Right lobe of liver (tissue), 6 donors: ENCODE data around the gene PDZRN3. TPM values are rescaled to one million over a fixed set of nuclear protein-coding genes. Genes with fewer than 3 reads are reported as not detected.

Source experiments
- ATAC-seq, 4 donors: fragments of 200-7000 bp; cut with Tn5 transposase; one replicate each; pipeline ENCODE4 v1.9.1; 2020; ENCODE audit warnings: mild to moderate bottlenecking in 4 of 4, moderate library complexity in 4 of 4
- DNase-seq, 3 donors: peaks; one replicate each; pipeline ENCODE4 v3.0.0-alpha.2; 2020
- H3K27ac ChIP-seq, 3 donors: fragments of 200-600 bp; one replicate each; pipeline ENCODE4 v1.8.0; 2022
- H3K27me3 ChIP-seq, 2 donors: fragments of 200-600 bp; one replicate each; pipeline ENCODE4 v1.8.0; 2022
- H3K36me3 ChIP-seq, 4 donors: fragments of 200-600 bp; sonication (generic) in 1 of 4; one replicate each; pipeline versions ENCODE4 v1.5.1 to v1.8.0; 2017 to 2022; ENCODE audit warnings: control low read depth in 1 of 4
- H3K4me1 ChIP-seq, 4 donors: fragments of 200-600 bp; sonication (generic) in 1 of 4; one replicate each; pipeline versions ENCODE4 v1.5.1 to v1.8.0; 2017 to 2022; ENCODE audit warnings: control low read depth in 1 of 4
- H3K4me3 ChIP-seq, 3 donors: fragments of 200-600 bp; one replicate each; pipeline ENCODE4 v1.8.0; 2022
- H3K9me3 ChIP-seq, 4 donors: fragments of 200-600 bp; sonication (generic) in 1 of 4; one replicate each; pipeline versions ENCODE4 v1.5.1 to v1.8.0; 2017 to 2022; ENCODE audit warnings: control low read depth in 1 of 4
- POLR2A ChIP-seq: fragments of 450-650 bp; IDR thresholded peaks from one replicate; pipeline ENCODE4 v1.6.1; 2017; ENCODE audit warnings: antibody characterized with exemption, mild to moderate bottlenecking
- WGBS: methylation state at CpG from one replicate; pipeline ENCODE4 v1.1.6; 2018; ENCODE audit warnings: low coverage, low lambda C conversion rate; ENCODE audit not compliant: insufficient coverage; ENCODE audit errors: missing lambda C conversion rate; 5-methylcytosine and 5-hydroxymethylcytosine counted together
- intact Hi-C, 2 donors: fragments of 100-400 bp; cut with DNase I; formaldehyde crosslinking; loops; one replicate each; pipeline versions ENCODE4 v1.11.2 to v1.14.1; 2022
- total RNA-seq, 6 experiments: library from RNA; depleted of rRNA in 2 of 6; stranded (reverse); fragments of >200 nt in 2 of 6; fragmentation: NEBNext Ultra II Directional in 3 of 6; extraction: Animal tissue kit (Norgen Biotek cat#: 25700) in 3 of 6; gene quantifications; one replicate each; pipeline versions ENCODE4 v1.1.0 to v1.2.4, GENCODE V29; 2016 to 2023
- TF ChIP-seq, protein P1 (sequence below), 4 donors: fragments of 200-600 bp in 3 of 4; fragments of 450-650 bp in 1 of 4; IDR thresholded peaks; one replicate each; pipeline versions ENCODE4 v1.5.1 to v1.8.0; 2016 to 2022; ENCODE audit warnings: antibody characterized with exemption in 4 of 4, mild to moderate bottlenecking in 2 of 4
- donor health status: DM: no; HTN: yes; CAD: no.
- donor health status: DM: no; HTN: no; CAD: no.
- donor health status: DM: no; HTN: no; CAD: no.
- donor health status: DM: no; HTN: yes; CAD: no.
- donor health status: DM: no; HTN: yes; CAD: no.

PDZRN3 gene
- total RNA-seq, 6 experiments from 2014 or later, result 0.33 to 2.0 (median 1.1) TPM

GRCh38 chr3:73580343-73580742 lies 44.4 kb downstream of the PDZRN3 start:
- no peaks in the 10 kb centered on the region for H3K36me3 ChIP-seq
- TF ChIP-seq, protein P1, sequence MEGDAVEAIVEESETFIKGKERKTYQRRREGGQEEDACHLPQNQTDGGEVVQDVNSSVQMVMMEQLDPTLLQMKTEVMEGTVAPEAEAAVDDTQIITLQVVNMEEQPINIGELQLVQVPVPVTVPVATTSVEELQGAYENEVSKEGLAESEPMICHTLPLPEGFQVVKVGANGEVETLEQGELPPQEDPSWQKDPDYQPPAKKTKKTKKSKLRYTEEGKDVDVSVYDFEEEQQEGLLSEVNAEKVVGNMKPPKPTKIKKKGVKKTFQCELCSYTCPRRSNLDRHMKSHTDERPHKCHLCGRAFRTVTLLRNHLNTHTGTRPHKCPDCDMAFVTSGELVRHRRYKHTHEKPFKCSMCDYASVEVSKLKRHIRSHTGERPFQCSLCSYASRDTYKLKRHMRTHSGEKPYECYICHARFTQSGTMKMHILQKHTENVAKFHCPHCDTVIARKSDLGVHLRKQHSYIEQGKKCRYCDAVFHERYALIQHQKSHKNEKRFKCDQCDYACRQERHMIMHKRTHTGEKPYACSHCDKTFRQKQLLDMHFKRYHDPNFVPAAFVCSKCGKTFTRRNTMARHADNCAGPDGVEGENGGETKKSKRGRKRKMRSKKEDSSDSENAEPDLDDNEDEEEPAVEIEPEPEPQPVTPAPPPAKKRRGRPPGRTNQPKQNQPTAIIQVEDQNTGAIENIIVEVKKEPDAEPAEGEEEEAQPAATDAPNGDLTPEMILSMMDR (IDR thresholded peaks at IDR 0.05), result no peak
- TF ChIP-seq POLR2A, result no peak
- H3K9me3 ChIP-seq, result no peaks in the 10 kb centered on the region
- intact Hi-C loops, result no loop called here
- no peaks in the 10 kb centered on the region for H3K27me3 ChIP-seq
- no peaks in the 10 kb centered on the region for H3K4me1 ChIP-seq
- no peak overlapping the region for H3K4me3 ChIP-seq
- no peak for ATAC-seq
- WGBS, result 30% methylated on average over 2 of the region's 2 CpGs
- H3K27ac ChIP-seq, result no peak overlapping the region
- DNase-seq, result no peak

DNA sequence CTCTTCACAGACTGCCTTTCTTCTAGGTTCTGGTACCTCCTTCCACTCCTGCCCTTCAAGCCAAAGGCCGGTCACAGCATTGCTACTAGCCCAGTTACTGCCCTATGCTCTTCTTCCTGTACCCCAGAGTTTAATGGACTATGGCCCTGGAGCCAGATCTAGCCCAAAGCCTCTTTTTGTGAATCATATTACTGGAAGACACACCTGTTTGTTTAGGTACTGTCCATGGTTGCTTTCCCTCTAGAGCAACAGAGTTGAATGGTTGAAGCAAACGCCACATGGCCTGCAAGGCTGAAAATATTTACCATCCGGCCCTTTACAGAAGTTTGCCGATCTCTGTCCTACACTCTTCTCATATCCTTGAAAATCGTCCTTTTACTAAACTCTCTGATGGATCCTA lies 47.0 kb downstream of the PDZRN3 start:
- Histone ChIP-seq H3K4me1 (no peaks in the 10 kb centered on the region), H3K27ac (no peak overlapping the region), H3K4me3 (no peak overlapping the region), H3K9me3 (no peaks in the 10 kb centered on the region), H3K27me3 (no peaks in the 10 kb centered on the region), H3K36me3 (no peaks in the 10 kb centered on the region)
- DNase-seq (no peak), ATAC-seq (no peak)
- WGBS, result 52% methylated on average over 5 of the region's 5 CpGs
- intact Hi-C loops, result no loop called here
- TF ChIP-seq, protein P1 (IDR thresholded peaks at IDR 0.05), result no peak
- TF ChIP-seq POLR2A, result no peak

- Histone ChIP-seq H3K4me3 (no peak overlapping the region), H3K36me3 (no peaks in the 10 kb centered on the region), H3K9me3 (no peaks in the 10 kb centered on the region), H3K4me1 (no peaks in the 10 kb centered on the region), H3K27me3 (no peaks in the 10 kb centered on the region), H3K27ac (no peak overlapping the region)
- intact Hi-C loops, result no loop called here
- DNase-seq, result no peak
- no peak for ATAC-seq
- TF ChIP-seq, protein P1 (IDR thresholded peaks at IDR 0.05), result no peak
- no peak for TF ChIP-seq POLR2A
- 21% methylated on average over 4 of the region's 4 CpGs for WGBS
Measured at GRCh38 chr3:73576999-73577461, 47.7 kb downstream of the PDZRN3 start.

DNA sequence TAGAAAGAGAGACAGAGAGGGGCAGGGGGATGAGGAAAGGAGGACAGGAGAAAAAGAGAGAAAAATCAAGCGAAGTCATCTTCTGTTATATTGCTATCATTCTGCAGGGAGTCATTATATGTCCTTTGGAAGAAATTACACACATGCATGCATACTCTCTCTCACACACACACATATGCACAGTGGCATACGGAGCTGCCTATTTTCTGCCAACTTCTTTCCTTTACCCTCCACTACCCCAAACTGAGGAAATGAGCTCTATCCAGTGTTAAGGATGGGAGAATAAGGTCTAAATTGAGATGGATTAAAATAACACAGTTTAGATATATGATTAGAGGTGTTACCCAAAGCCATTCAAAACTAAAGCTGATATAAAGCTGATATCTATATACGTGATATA lies 48.8 kb downstream of the PDZRN3 start:
- TF ChIP-seq, protein P1 (IDR thresholded peaks at IDR 0.05), result no peak
- TF ChIP-seq POLR2A, result no peak
- intact Hi-C loops, result no loop called here
- Histone ChIP-seq H3K4me3 (no peak overlapping the region), H3K27me3 (no peaks in the 10 kb centered on the region), H3K9me3 (no peaks in the 10 kb centered on the region), H3K27ac (no peak overlapping the region), H3K4me1 (no peaks in the 10 kb centered on the region), H3K36me3 (no peaks in the 10 kb centered on the region)
- DNase-seq, result no peak
- no peak for ATAC-seq
- 45% methylated on average over 3 of the region's 3 CpGs for WGBS

- Histone ChIP-seq H3K27me3 (no peaks in the 10 kb centered on the region), H3K9me3 (no peaks in the 10 kb centered on the region), H3K4me3 (no peak overlapping the region), H3K4me1 (no peaks in the 10 kb centered on the region), H3K27ac (no peak overlapping the region), H3K36me3 (no peaks in the 10 kb centered on the region)
- no peak for TF ChIP-seq POLR2A
- TF ChIP-seq, protein P1 (IDR thresholded peaks at IDR 0.05), result no peak
- DNase-seq (no peak), ATAC-seq (no peak)
- WGBS, result 70% methylated on average over 2 of the region's 2 CpGs
- intact Hi-C loops, result no loop called here
Measured at GRCh38 chr3:73575519-73575918, 49.2 kb downstream of the PDZRN3 start.
